Right ventricle myocardium superior (tissue), 1 donor: ENCODE measurements around the gene HES3. TPM values are rescaled to one million over a fixed set of nuclear protein-coding genes. Genes with fewer than 3 reads are reported as not detected.
"Not testable (repeated sequence)": the region's sequence is repeated elsewhere in the genome, so short reads cannot be mapped to it uniquely, and the experiment has no call there.

ENCODE experiments used
- ATAC-seq: fragments of 200-7000 bp; cut with Tn5 transposase; one replicate; pipeline ENCODE4 v1.9.1; 2020; ENCODE audit warnings: mild to moderate bottlenecking; ENCODE audit not compliant: poor library complexity
- DNase-seq: peaks from one replicate; pipeline ENCODE4 v3.0.0-alpha.2; 2020
- intact Hi-C: fragments of 100-400 bp; cut with DNase I; formaldehyde crosslinking; loops from one replicate; pipeline ENCODE4 v1.11.2; 2022
- total RNA-seq: library from RNA; stranded (reverse); fragmentation: NEBNext Ultra II Directional; extraction: Animal tissue kit (Norgen Biotek cat#: 25700); gene quantifications from one replicate; pipeline ENCODE4 v1.2.1, GENCODE V29; 2021
- donor health status: DM: no; HTN: yes; CAD: no; lungs with severe emphysema.

The HES3 gene
- total RNA-seq, 1 donor from 2014 or later = not detected

GRCh38 chr1:6212193-6212959, 31.6 kb upstream of the HES3 start:
- ATAC-seq (no peak), DNase-seq (no peak)
- intact Hi-C loops = no loop called here

GRCh38 chr1:6218375-6219164, 25.4 kb upstream of the HES3 start:
- no peak for ATAC-seq
- no peak for DNase-seq
- intact Hi-C loops = no loop called here

- ATAC-seq, intact Hi-C loops, DNase-seq: not testable (repeated sequence)
These were observed 24.3 kb upstream of the HES3 start for GRCh38 chr1:6219641-6220040.

GRCh38 chr1:6220236-6220635, 23.7 kb upstream of the HES3 start:
- intact Hi-C loops = no loop called here
- DNase-seq (no peak), ATAC-seq (no peak)

- intact Hi-C loops = no loop called here
- no peak for ATAC-seq
- DNase-seq = no peak
These were observed 22.7 kb upstream of the HES3 start for GRCh38 chr1:6221210-6221784.

DNA sequence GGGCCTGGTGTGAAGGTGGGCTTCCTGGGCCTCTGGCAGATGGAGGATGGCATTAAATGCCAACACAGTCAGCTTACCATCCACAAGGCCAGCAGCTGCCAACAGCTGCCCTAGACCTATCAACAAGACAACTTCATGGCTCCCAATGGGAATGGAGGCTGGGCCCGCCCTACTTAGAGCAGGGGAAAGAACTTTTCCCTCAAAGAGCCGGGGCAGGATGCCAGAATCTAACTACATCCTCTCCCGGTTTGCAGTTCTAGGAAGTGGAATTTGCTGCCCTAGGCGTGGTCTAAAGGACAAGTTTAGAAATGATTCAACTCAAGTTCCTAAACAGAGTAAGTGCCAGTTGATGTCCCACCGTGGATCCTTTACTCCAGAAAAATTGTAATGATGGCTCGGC, 21.3 kb upstream of the HES3 start:
- intact Hi-C loops = no loop called here
- peak; percentile 58 for ATAC-seq
- DNase-seq = peak; percentile 81

DNA sequence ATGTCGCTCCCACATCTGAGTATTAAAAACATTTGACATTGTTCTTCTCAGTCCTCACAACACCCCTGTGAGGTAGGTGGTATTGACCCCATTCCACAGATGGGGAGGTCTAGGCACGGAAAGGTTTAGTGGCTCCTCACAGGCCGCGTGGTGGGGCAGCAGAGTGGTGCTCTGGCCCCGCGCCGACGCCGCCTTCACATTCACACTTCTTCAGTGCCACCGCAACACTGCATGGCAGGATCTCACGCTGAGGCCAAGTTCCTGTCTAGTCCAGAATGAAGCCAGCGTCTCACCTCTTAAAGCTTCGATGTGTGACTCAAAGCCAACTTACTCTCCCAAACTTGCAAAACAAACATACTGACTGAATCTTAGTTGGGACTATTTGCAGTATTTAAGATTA, 20.4 kb upstream of the HES3 start:
- ATAC-seq (peak; percentile 83), DNase-seq (peak; percentile 73)
- intact Hi-C loops = no loop called here

DNA sequence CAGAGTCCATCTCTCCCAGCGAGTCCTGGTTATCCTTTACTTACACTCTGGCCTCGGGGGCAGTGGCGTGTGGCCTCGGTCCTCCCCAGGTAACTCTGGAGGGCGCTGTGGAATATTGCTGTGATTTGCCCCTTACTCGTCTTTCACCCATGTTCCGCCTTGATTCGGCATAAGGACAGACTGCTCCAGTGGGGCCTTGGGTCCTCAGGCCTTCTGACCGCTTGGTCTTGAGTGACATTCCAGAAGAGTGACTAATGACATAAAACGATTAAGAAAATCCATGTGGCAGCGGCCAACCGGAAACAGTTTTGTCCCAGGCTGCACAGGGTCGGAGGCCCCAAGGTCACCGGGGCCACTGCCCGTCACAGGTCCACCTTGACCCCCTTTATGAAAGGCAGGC, 19.3 kb upstream of the HES3 start:
- ATAC-seq = no peak
- DNase-seq = no peak
- intact Hi-C loops = no loop called here

GRCh38 chr1:6225651-6226050, 18.3 kb upstream of the HES3 start:
- DNase-seq (no peak), ATAC-seq (no peak)
- intact Hi-C loops = no loop called here

- ATAC-seq (no peak), DNase-seq (no peak)
- intact Hi-C loops = no loop called here
These were observed 10.6 kb upstream of the HES3 start for GRCh38 chr1:6233376-6233775.

DNA sequence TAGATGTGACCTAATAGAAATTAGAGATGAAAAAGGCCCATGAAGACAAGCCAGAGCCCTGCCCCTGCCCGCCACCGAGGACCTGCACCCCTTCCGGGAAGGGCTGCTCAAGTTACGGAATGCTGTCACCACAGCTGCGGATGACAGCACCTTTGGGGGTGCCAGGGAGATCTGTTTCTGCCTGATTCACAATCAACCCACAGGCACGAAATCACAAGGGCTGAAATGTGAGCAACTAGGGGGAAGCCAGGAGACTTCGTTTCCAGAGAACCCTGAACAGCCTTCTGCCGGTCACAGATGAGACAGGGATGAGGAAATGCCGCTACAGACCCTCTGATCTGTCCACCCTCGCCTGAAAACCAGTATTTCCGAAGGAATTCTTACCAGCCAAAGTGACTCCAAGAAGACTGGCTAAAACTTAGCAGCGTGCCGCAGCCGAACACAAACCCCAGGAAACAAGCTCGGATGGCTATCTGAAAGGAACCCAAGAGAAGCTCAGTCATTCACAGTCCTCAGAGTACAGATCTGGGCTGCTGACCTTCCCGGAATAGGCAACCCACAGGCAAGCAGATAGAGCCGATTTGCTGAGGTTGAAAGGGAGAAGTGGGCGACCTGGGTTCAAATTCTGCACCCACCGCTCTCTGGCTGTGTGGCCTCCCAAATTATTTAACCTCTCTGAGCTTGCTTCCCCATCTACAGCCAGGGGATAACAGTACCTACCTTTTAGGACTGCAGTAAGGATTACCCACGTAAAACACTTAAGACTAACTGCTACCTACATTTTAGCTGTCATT, 9.3 kb upstream of the HES3 start:
- DNase-seq (no peak), ATAC-seq (no peak)
- intact Hi-C loops = loop anchor here (5.0 kb wide), 1 partner anchor 32 kb away; no protein-coding TSS in a partner anchor

GRCh38 chr1:6235296-6235677, 8.7 kb upstream of the HES3 start:
- no peak for ATAC-seq
- no peak for DNase-seq
- intact Hi-C loops = loop anchor here (5.0 kb wide), 1 partner anchor 33 kb away; no protein-coding TSS in a partner anchor

- intact Hi-C loops = loop anchor here (5.0 kb wide), 1 partner anchor 35 kb away; no protein-coding TSS in a partner anchor
- ATAC-seq (no peak), DNase-seq (no peak)
These were observed 6.9 kb upstream of the HES3 start for GRCh38 chr1:6237093-6237492.

DNA sequence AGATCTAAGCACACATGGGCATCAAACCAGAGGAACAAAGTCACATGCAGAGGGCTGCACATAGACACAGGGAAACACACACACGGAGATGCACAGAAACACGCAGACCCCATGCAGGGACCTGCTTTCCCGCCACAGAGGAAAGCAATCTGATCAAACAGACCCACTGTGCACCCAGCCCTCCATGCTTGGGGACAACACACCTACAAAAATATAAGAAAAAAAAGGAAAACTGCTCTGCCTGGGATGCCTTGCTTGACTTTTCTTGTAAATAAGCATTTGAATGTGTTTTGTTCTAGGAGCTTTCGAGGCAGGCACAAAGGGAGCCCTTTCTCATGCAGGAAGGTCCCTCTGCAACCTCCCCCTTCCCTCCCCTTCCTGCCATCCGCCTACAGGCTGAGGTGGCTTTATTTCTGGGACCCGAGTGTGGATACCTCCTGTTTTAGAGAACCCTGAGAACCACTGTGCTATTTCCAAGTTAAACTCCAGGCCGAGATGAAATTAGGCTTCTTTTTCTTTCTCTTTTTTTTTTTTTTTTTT, 4.7 kb upstream of the HES3 start:
- intact Hi-C loops = loop anchor here (5.0 kb wide), 1 partner anchor 37 kb away; no protein-coding TSS in a partner anchor

GRCh38 chr1:6239950-6240768, 3.8 kb upstream of the HES3 start:
- DNase-seq (no peak), ATAC-seq (no peak)
- intact Hi-C loops = loop anchor here (5.0 kb wide), 1 partner anchor 38 kb away; no protein-coding TSS in a partner anchor

More for the DNA sequence above, 4.7 kb upstream of the HES3 start:
- DNase-seq (no peak), ATAC-seq (no peak)

DNA sequence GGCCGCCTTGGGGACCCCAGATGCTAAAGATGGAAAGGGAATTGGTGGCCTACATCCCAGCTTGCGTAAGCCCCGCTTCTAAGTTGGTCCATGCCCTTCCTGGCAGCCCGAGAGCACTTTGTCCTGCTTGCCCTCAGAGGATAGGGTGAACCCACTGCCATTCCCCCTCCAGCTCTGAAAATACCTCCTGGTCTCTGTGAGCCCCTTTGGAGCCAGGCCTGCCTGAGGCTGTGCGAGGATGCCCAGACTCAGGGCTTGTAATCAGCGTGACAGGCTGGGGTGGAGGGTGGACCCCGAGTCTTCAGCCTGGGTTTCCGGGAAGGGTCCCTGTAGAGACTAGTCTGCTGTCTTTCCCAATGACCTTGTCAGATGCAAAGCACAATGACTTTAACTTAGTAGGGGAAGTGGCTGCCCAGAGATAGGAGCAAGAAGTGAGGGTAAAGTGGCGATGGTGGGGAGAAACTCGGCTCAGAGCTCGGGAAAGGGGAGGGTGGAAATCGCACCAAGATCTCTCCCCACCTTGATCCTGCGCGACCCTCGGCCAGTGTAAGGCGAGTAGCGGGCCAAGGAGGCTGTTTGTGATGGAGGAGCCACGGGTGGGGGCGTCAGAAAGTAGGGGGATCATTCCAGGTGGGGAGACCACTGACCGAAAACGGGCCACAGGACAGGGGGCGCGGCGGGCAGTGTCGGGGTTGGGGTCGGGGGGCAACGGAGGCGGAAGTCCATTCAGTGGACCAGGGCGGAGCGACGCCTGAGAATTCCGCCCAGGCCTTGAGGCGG, 2.7 kb upstream of the HES3 start:
- intact Hi-C loops = no loop called here
- DNase-seq = no peak
- no peak for ATAC-seq
